H1 (cell line): Measurements from ENCODE around the gene ASAP3. TPM values are rescaled to one million over a fixed set of nuclear protein-coding genes. Genes with fewer than 3 reads are reported as not detected.

Experiments
- CTCF ChIA-PET: fragments of 300-600 bp; sonication (Branson Sonifier 250); formaldehyde crosslinking; loops from one replicate; lab custom pipeline; 2021; ENCODE audit not compliant: partially characterized antibody; lab: Charles Lee
- POLR2A ChIA-PET: fragments of 300-600 bp; sonication (Branson Sonifier 250); formaldehyde crosslinking; loops from one replicate; lab custom pipeline; 2021; ENCODE audit warnings: inconsistent platforms; ENCODE audit not compliant: partially characterized antibody; lab: Charles Lee
- DNase-seq, 2 experiments: peaks; one replicate each; pipeline versions ENCODE4 v3.0.0 to v3.0.0-alpha.2; 2010 to 2022; ENCODE audit warnings: low spot score in 2 of 2, low read depth in 1 of 2, mixed read lengths in 1 of 2
- FAIRE-seq: peaks from 2 replicates; lab custom pipeline; 2011; peaks lifted over from hg19 to GRCh38; lab: Jason Lieb, UNC
- H2AFZ ChIP-seq: 2 replicates; pipeline ENCODE4 v1.8.1; 2012; ENCODE audit warnings: low read length, inconsistent platforms
- H2AK5ac ChIP-seq: 2 replicates; pipeline ENCODE4 v1.6.1; 2013; ENCODE audit warnings: low read depth, low read length
- H2BK120ac ChIP-seq: replicated peaks from 2 replicates; pipeline ENCODE3; 2013; ENCODE audit warnings: low read depth, low read length, inconsistent platforms
- H2BK12ac ChIP-seq: 2 replicates; pipeline ENCODE4 v1.6.1; 2013; ENCODE audit warnings: low read depth, low read length
- H2BK15ac ChIP-seq: 2 replicates; pipeline ENCODE4 v1.6.1; 2013; ENCODE audit warnings: low read length
- H2BK20ac ChIP-seq: 2 replicates; pipeline ENCODE4 v1.6.1; 2013; ENCODE audit warnings: low read length
- H2BK5ac ChIP-seq: 2 replicates; pipeline ENCODE4 v1.6.1; 2013; ENCODE audit warnings: low read depth, low read length
- H3K14ac ChIP-seq: 2 replicates; pipeline ENCODE4 v1.6.1; 2013; ENCODE audit warnings: inconsistent platforms; ENCODE audit not compliant: insufficient read length
- H3K18ac ChIP-seq: 2 replicates; pipeline ENCODE4 v1.6.1; 2013; ENCODE audit warnings: low read length; ENCODE audit errors: extremely low read depth
- H3K23ac ChIP-seq: 2 replicates; pipeline ENCODE4 v1.6.1; 2013; ENCODE audit warnings: inconsistent platforms; ENCODE audit not compliant: insufficient read length
- H3K23me2 ChIP-seq: 2 replicates; pipeline ENCODE4 v1.6.1; 2013; ENCODE audit warnings: low read depth, low read length
- H3K27ac ChIP-seq: 2 replicates; pipeline ENCODE4 v1.6.1; 2011; ENCODE audit warnings: low read depth, low read length, inconsistent platforms
- H3K27me3 ChIP-seq, 4 experiments: replicated peaks in 1 of 4; 1 replicate in 1 of 4; 2 replicates in 3 of 4; pipeline versions ENCODE4 v1.6.1 to v1.8.1; 2011 to 2013; ENCODE audit warnings: low read length in 3 of 4, mild to moderate bottlenecking in 3 of 4, inconsistent platforms in 2 of 4, mixed read lengths in 2 of 4, moderate library complexity in 1 of 4; ENCODE audit not compliant: control insufficient read depth in 3 of 4, insufficient read depth in 3 of 4; ENCODE audit errors: extremely low read depth in 1 of 4
- H3K36me3 ChIP-seq, 4 experiments: 2 replicates each; pipeline versions ENCODE4 v1.6.1 to v1.8.1; 2011 to 2013; ENCODE audit warnings: mild to moderate bottlenecking in 4 of 4, low read length in 3 of 4, moderate library complexity in 2 of 4, control low read depth in 1 of 4, inconsistent platforms in 1 of 4; ENCODE audit not compliant: insufficient read depth in 4 of 4, control insufficient read depth in 2 of 4
- H3K4ac ChIP-seq: replicated peaks from 2 replicates; pipeline ENCODE3; 2013; ENCODE audit warnings: low read length, low read depth, mixed read lengths, inconsistent platforms; ENCODE audit not compliant: insufficient read length
- H3K4me1 ChIP-seq, 4 experiments: replicated peaks in 1 of 4; 1 replicate in 1 of 4; 2 replicates in 3 of 4; pipeline versions ENCODE4 v1.6.1 to v1.8.1; 2011 to 2013; ENCODE audit warnings: low read length in 3 of 4, inconsistent platforms in 2 of 4, mixed read lengths in 1 of 4; ENCODE audit not compliant: insufficient read depth in 4 of 4, control insufficient read depth in 3 of 4
- H3K4me2 ChIP-seq, 2 experiments: 2 replicates each; pipeline versions ENCODE4 v1.6.1 to v1.8.1; 2011 to 2013; ENCODE audit warnings: low read depth in 2 of 2, low read length in 2 of 2, control low read depth in 1 of 2, inconsistent platforms in 1 of 2, mild to moderate bottlenecking in 1 of 2; ENCODE audit not compliant: insufficient read depth in 1 of 2
- H3K4me3 ChIP-seq, 4 experiments: fragments of 200-600, 300-600 bp in 1 of 4; sonication (generic), shearing (Covaris generic), sonication (Bioruptor Twin) in 1 of 4; 2 replicates each; pipeline versions ENCODE4 v1.5.1 to v1.8.1; 2011 to 2016; ENCODE audit warnings: low read length in 4 of 4, low read depth in 3 of 4, control low read depth in 2 of 4, inconsistent platforms in 2 of 4, mild to moderate bottlenecking in 2 of 4, mixed read lengths in 1 of 4, moderate library complexity in 1 of 4; ENCODE audit not compliant: insufficient read depth in 2 of 4; ENCODE audit errors: extremely low read depth in 1 of 4
- H3K56ac ChIP-seq: replicated peaks from 2 replicates; pipeline ENCODE3; 2013; ENCODE audit warnings: low read depth, mild to moderate bottlenecking, mixed read lengths, low read length, inconsistent platforms; ENCODE audit not compliant: insufficient read length
- H3K79me1 ChIP-seq: 2 replicates; pipeline ENCODE4 v1.6.1; 2013; ENCODE audit warnings: low read depth, low read length, control low read depth
- H3K79me2 ChIP-seq, 2 experiments: 2 replicates each; pipeline versions ENCODE4 v1.6.1 to v1.8.1; 2012 to 2013; ENCODE audit warnings: low read length in 2 of 2, mild to moderate bottlenecking in 2 of 2, inconsistent platforms in 1 of 2; ENCODE audit not compliant: insufficient read depth in 2 of 2, control insufficient read depth in 1 of 2
- H3K9ac ChIP-seq, 4 experiments: replicated peaks in 1 of 4; 1 replicate in 1 of 4; 2 replicates in 3 of 4; pipeline versions ENCODE4 v1.6.1 to v1.8.1; 2011 to 2013; ENCODE audit warnings: low read depth in 3 of 4, low read length in 3 of 4, control low read depth in 2 of 4, mild to moderate bottlenecking in 2 of 4, moderate library complexity in 2 of 4, inconsistent platforms in 1 of 4; ENCODE audit errors: extremely low read depth in 1 of 4
- H3K9me3 ChIP-seq, 2 experiments: 2 replicates each; pipeline versions ENCODE4 v1.6.1 to v1.8.1; 2012 to 2013; ENCODE audit warnings: mild to moderate bottlenecking in 2 of 2, moderate library complexity in 2 of 2, control low read depth in 1 of 2, inconsistent platforms in 1 of 2, low read depth in 1 of 2, low read length in 1 of 2, mixed read lengths in 1 of 2; ENCODE audit not compliant: insufficient read depth in 2 of 2
- H4K20me1 ChIP-seq, 2 experiments: replicated peaks in 1 of 2; 2 replicates each; pipeline versions ENCODE3 to v1.8.1; 2011 to 2013; ENCODE audit warnings: inconsistent platforms in 2 of 2, low read length in 2 of 2, mild to moderate bottlenecking in 1 of 2; ENCODE audit not compliant: insufficient read depth in 2 of 2, control insufficient read depth in 1 of 2
- H4K5ac ChIP-seq: 2 replicates; pipeline ENCODE4 v1.6.1; 2013; ENCODE audit warnings: low read length, low read depth, mixed read lengths, inconsistent platforms; ENCODE audit not compliant: insufficient read length
- H4K8ac ChIP-seq: 2 replicates; pipeline ENCODE4 v1.8.0; 2013; ENCODE audit warnings: mild to moderate bottlenecking, moderate library complexity, low read length, inconsistent platforms; ENCODE audit not compliant: insufficient read depth; ENCODE audit errors: extremely low read depth
- H4K91ac ChIP-seq: replicated peaks from 2 replicates; pipeline ENCODE3; 2013; ENCODE audit warnings: low read length, mixed read lengths, inconsistent platforms; ENCODE audit not compliant: insufficient read length
- ASH2L ChIP-seq: fragments of 200-600, 300-600 bp; sonication (generic); IDR thresholded peaks from one replicate; pipeline ENCODE4 v1.7.1; 2017; ENCODE audit warnings: low read length
- CBX5 ChIP-seq: fragments of 300-800, 300-1000 bp; sonication (generic); IDR thresholded peaks from 2 replicates; pipeline ENCODE4 v1.7.1; 2016; ENCODE audit warnings: antibody characterized with exemption, low read length, low read depth
- CHD2 ChIP-seq: IDR thresholded peaks from 2 replicates; pipeline ENCODE4 v1.6.1; 2012; ENCODE audit warnings: low read length, improper control_type of control experiment
- EP300 ChIP-seq, 2 experiments: IDR thresholded peaks; 1 replicate in 1 of 2; 2 replicates in 1 of 2; pipeline ENCODE4 v1.6.1; 2011 to 2012; ENCODE audit warnings: low read depth in 2 of 2, low read length in 2 of 2, mild to moderate bottlenecking in 2 of 2, borderline replicate concordance in 1 of 2, inconsistent platforms in 1 of 2, moderate library complexity in 1 of 2
- GTF2F1 ChIP-seq: IDR thresholded peaks from 2 replicates; pipeline ENCODE4 v1.6.1; 2012; ENCODE audit warnings: low read depth, low read length, improper control_type of control experiment, borderline replicate concordance
- HDAC6 ChIP-seq: IDR thresholded peaks from one replicate; pipeline ENCODE4 v1.7.1; 2012; ENCODE audit warnings: low read depth, mild to moderate bottlenecking, inconsistent platforms, low read length, moderate library complexity
- JUN ChIP-seq: IDR thresholded peaks from 2 replicates; pipeline ENCODE4 v1.6.1; 2011; ENCODE audit warnings: low read depth, mild to moderate bottlenecking, improper control_type of control experiment, low read length
- KDM5A ChIP-seq: fragments of 200-600 bp; IDR thresholded peaks from 2 replicates; pipeline ENCODE4 v1.7.1; 2012; ENCODE audit warnings: mild to moderate bottlenecking, low read length, inconsistent platforms, mixed read lengths
- NANOG ChIP-seq: IDR thresholded peaks from 2 replicates; pipeline ENCODE4 v1.6.1; 2011; ENCODE audit warnings: low read length, low read depth, mild to moderate bottlenecking, inconsistent platforms; ENCODE audit not compliant: insufficient read depth, poor library complexity, severe bottlenecking
- SUZ12 ChIP-seq: fragments of 200-600 bp; sonication (generic); IDR thresholded peaks from 2 replicates; pipeline ENCODE4 v1.6.1; 2012; ENCODE audit warnings: mild to moderate bottlenecking, inconsistent platforms, low read length, moderate library complexity, mixed read lengths
- TAF7 ChIP-seq: optimal IDR thresholded peaks from 2 replicates; pipeline ENCODE3; 2011; ENCODE audit warnings: low read depth, mild to moderate bottlenecking, inconsistent platforms, low read length, moderate library complexity, borderline replicate concordance
- TEAD4 ChIP-seq: IDR thresholded peaks from 2 replicates; pipeline ENCODE4 v1.6.1; 2012; ENCODE audit warnings: low read depth, low read length, inconsistent platforms, mixed read lengths
- YY1 ChIP-seq: IDR thresholded peaks from 2 replicates; pipeline ENCODE4 v1.6.1; 2011; ENCODE audit warnings: low read depth, mild to moderate bottlenecking, low read length
- WGBS, 2 experiments: shearing (Covaris generic) in 1 of 2; methylation state at CpG; one replicate each; pipeline versions ENCODE4 v1.1.6 to v1.1.7; 2013 to 2015; ENCODE audit warnings: low lambda C conversion rate in 2 of 2, mixed read lengths in 2 of 2, inconsistent platforms in 1 of 2, low coverage in 1 of 2, missing lambda C conversion rate in 1 of 2; ENCODE audit not compliant: insufficient replicate concordance in 2 of 2, insufficient coverage in 1 of 2, insufficient read length in 1 of 2; ENCODE audit errors: extremely low coverage in 1 of 2, missing lambda C conversion rate in 1 of 2; 5-methylcytosine and 5-hydroxymethylcytosine counted together
- polyA plus RNA-seq, 7 experiments: library from polyadenylated mRNA; depleted of rRNA in 3 of 7; stranded (reverse) in 5 of 7; unstranded in 2 of 7; fragments of >200 nt in 5 of 7; fragments of 200-250 nt in 2 of 7; gene quantifications; 1 replicate in 5 of 7; 2 replicates in 1 of 7; 4 replicates in 1 of 7; pipeline versions ENCODE4 v1.2.1 to v1.2.3, GENCODE V29; 2011 to 2013; ENCODE audit warnings: missing spikeins in 2 of 7, mixed read lengths in 2 of 7
- total RNA-seq: library from RNA; stranded (reverse); fragmentation: NEBNext Ultra II Directional; extraction: Animal tissue kit (Norgen Biotek cat#: 25700); gene quantifications from 2 replicates; pipeline ENCODE4 v1.2.1, GENCODE V29; 2021

The ASAP3 gene
- total and polyA plus RNA-seq, 2 of the 8 experiments (the other 6 are each of a cell fraction or from before 2014, with no cell fraction given): 53.1 to 58.0 TPM

- Histone ChIP-seq H3K18ac (no peak overlapping the region), H2BK120ac (no peak overlapping the region), H3K79me2 (peaks cover 0 to 53% of the 10 kb centered on the region in 2 experiments; a peak in 2 of 4 replicates), H3K4me1 (peaks cover 0 to 5% (median 0%) of the 10 kb centered on the region in 4 experiments; a peak in 2 of 7 replicates), H2BK12ac (no peak overlapping the region), H4K20me1 (peaks cover 15 to 39% of the 10 kb centered on the region in 2 experiments), H3K23me2 (no peaks in the 10 kb centered on the region), H2BK20ac (no peak overlapping the region), H3K4ac (no peak overlapping the region), H4K8ac (no peak overlapping the region), H3K56ac (no peak overlapping the region), H2BK15ac (no peak overlapping the region), H3K9ac (no peak overlapping the region), H2BK5ac (no peak overlapping the region), H3K4me2 (no peak overlapping the region), H4K5ac (no peak overlapping the region), H3K27me3 (no peaks in the 10 kb centered on the region), H3K27ac (no peak overlapping the region), H3K14ac (no peak overlapping the region), H4K91ac (no peak overlapping the region), H2AK5ac (no peak overlapping the region), H3K36me3 (no peaks in the 10 kb centered on the region), H3K79me1 (peaks cover 17% of the 10 kb centered on the region), H3K23ac (no peak overlapping the region), H3K4me3 (no peak overlapping the region), H3K9me3 (no peaks in the 10 kb centered on the region), H2AFZ (no peak overlapping the region)
- ChIA-PET POLR2A (no interaction called here), CTCF (interaction anchor here (1.2 kb wide), 1 partner anchor 19 kb away, joined by 6 read pairs; no protein-coding TSS in a partner anchor)
- no peak for DNase-seq
- WGBS, 2 experiments: 88% methylated on average over 10 of the region's 10 CpGs; no CpG with 5 or more reads in 1 of the 2 experiments
- no peak for FAIRE-seq
- TF ChIP-seq CBX5 (no peak), EP300 (IDR thresholded peaks at IDR 0.05; ENCODE audit: borderline replicate concordance in 1 of 2, low read depth in 2 of 2, low read length in 2 of 2) (no peak), CHD2 (no peak), HDAC6 (no peak), TEAD4 (no peak), KDM5A (no peak), GTF2F1 (no peak), JUN (no peak), ASH2L (no peak), TAF7 (no peak), SUZ12 (no peak), YY1 (no peak), NANOG (no peak)
Measured at GRCh38 chr1:23477359-23478144, 6.4 kb downstream of the ASAP3 start.
